Omental fat pad (tissue), 4 donors: ENCODE results near the gene ABCC9. TPM values are rescaled to one million over a fixed set of nuclear protein-coding genes. Genes with fewer than 3 reads are reported as not detected.

Experiments used
- ATAC-seq: fragments of 150-250 bp; one replicate; pipeline ENCODE4 v1.9.1; 2016; ENCODE audit warnings: mild to moderate bottlenecking, moderate library complexity; ENCODE audit not compliant: low FRiP score
- DNase-seq: peaks from one replicate; pipeline ENCODE4 v3.0.0-alpha.2; 2019; ENCODE audit warnings: low spot score
- total RNA-seq, 4 donors: library from RNA; depleted of rRNA; stranded (reverse); fragments of >200 nt; gene quantifications; one replicate each; pipeline ENCODE4 v1.1.0, GENCODE V29; 2016
- TF ChIP-seq, protein P1 (sequence below), 3 donors: fragments of 450-650 bp; IDR thresholded peaks; one replicate each; pipeline ENCODE4 v1.5.1; 2016 to 2017; ENCODE audit warnings: antibody characterized with exemption in 3 of 3, mild to moderate bottlenecking in 3 of 3, moderate library complexity in 2 of 3

ABCC9 gene
- total RNA-seq, 4 donors from 2014 or later, result 37.9 to 64.2 (median 54.4) TPM

- DNase-seq (no peak), ATAC-seq (no peak)
- TF ChIP-seq, protein P1, sequence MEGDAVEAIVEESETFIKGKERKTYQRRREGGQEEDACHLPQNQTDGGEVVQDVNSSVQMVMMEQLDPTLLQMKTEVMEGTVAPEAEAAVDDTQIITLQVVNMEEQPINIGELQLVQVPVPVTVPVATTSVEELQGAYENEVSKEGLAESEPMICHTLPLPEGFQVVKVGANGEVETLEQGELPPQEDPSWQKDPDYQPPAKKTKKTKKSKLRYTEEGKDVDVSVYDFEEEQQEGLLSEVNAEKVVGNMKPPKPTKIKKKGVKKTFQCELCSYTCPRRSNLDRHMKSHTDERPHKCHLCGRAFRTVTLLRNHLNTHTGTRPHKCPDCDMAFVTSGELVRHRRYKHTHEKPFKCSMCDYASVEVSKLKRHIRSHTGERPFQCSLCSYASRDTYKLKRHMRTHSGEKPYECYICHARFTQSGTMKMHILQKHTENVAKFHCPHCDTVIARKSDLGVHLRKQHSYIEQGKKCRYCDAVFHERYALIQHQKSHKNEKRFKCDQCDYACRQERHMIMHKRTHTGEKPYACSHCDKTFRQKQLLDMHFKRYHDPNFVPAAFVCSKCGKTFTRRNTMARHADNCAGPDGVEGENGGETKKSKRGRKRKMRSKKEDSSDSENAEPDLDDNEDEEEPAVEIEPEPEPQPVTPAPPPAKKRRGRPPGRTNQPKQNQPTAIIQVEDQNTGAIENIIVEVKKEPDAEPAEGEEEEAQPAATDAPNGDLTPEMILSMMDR (IDR thresholded peaks at IDR 0.05), result no peak
These were observed 41.9 kb upstream of the ABCC9 start for GRCh38 chr12:21983095-21983494.

GRCh38 chr12:21980544-21980943, 39.3 kb upstream of the ABCC9 start:
- TF ChIP-seq, protein P1 (IDR thresholded peaks at IDR 0.05), result no peak
- ATAC-seq, result no peak
- no peak for DNase-seq

DNA sequence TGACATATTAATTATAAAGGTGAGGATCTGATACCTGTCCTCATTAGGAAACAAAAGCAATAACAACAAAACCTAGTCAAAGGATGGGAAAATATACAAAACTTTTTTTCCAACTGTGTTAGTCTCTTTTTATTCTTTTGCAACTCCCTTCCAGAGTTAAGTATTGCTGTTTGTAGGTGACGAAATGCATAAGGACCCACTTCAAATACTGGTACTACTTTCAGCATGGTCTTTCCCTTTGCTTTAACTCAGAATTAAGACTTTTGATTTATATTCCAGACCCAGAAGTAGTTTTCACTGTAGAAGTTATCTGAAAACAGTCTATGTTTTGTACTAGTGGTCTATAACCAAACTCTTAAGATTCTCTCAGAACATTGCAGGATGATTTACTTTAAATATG, 34.1 kb upstream of the ABCC9 start:
- DNase-seq, result no peak
- ATAC-seq, result no peak
- TF ChIP-seq, protein P1 (IDR thresholded peaks at IDR 0.05), result no peak

DNA sequence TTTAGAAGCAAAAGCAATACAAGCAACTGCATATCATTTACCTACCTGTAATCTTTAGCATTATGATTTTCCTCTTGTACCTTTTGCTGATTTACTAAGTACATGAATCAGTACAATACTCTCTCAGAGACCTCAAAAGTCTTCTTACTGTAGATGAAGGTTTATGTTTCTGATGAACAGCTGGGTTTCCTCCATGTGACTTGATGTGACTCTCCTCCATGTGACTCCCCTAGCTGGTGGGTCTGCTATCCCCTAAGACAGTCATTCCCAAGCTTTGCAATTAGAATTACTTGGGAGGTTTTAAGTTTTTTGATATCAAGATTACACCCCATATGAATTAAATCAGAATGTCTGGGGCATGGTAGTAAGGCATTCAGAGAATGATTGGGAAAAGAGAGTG, 32.0 kb upstream of the ABCC9 start:
- TF ChIP-seq, protein P1 (IDR thresholded peaks at IDR 0.05), result no peak
- ATAC-seq (no peak), DNase-seq (no peak)

DNA sequence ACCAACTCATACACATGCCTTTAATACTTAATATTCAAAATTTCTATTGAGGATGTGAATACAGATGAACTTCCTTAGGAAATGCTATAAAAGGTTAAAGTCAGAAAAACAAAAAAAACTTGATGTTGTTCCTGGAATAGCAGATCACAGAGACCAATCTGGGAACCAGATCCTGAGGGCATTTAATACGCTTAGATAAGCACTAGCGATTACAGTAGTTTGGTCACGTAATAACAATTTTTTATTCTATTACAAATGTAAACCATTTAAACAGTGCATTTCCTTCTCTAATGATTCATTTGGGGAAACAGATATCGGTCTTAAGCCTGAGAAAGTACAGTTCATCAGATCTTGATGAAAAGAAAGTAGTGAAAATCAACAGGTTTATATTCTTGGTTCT, 30.8 kb upstream of the ABCC9 start:
- no peak for ATAC-seq
- DNase-seq, result no peak
- TF ChIP-seq, protein P1 (IDR thresholded peaks at IDR 0.05), result no peak

DNA sequence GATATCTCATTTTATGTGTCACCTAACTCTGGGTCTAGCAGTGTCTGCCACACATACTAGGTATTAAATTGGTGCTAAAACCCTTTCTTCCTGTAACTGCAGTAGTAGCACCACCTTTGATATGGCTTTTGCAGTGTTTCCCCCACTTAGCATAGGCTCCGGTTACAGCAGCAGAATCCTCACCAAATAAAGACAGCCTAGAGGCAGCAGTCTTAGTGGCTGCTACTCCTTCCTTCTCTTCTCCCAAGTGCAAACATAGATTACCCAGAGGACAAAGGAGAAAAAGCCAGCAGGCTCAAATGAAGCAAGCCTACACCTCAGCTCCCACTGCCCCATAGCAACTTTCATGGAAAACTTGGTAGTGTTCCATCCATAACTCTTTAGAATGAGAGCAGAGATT, 30.1 kb upstream of the ABCC9 start:
- TF ChIP-seq, protein P1 (IDR thresholded peaks at IDR 0.05), result no peak
- ATAC-seq (no peak), DNase-seq (no peak)

- TF ChIP-seq, protein P1 (IDR thresholded peaks at IDR 0.05), result no peak
- ATAC-seq (no peak), DNase-seq (no peak)
These were observed 21.6 kb upstream of the ABCC9 start for GRCh38 chr12:21962821-21963220.
